ENCODE data around the gene KCTD7. TPM values are rescaled to one million over a fixed set of nuclear protein-coding genes. Genes with fewer than 3 reads are reported as not detected.
A peak's percentile ranks its signal among the peaks of the same experiment; 100 is the strongest.

KCTD7 gene
- total and polyA plus RNA-seq, 2 of the 13 experiments (the other 11 are each of a cell fraction or from before 2014, with no cell fraction given): 7.3 to 13.5 TPM

DNA sequence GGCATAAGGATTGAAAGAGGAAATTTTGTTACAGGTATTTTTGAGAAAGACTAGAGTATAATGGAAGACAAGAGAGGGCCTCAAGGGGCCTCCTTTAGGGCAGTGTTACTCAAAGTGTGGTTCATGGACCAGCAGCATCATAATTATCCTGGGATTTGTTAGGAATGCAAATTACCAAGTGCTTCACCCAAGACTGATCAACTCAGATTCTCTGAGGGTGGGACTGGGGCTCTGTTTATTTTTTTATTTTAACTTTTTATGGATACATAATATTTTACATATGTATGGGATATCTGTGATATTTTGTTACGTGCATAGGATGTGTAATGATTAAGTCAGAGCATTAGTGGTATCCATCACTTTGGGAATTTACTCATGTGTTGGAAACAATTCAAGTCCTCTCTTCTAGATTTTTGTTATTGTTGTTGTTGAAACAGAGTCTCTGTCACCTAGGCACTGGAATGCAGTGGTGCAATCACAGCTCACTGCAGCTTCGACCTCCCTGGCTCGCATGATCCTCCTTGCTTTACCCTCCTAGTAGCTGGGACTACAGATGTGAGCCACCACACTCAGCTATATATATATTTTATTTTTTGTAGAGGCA, 2.2 kb upstream of the KCTD7 start:
- H3K9ac ChIP-seq (ENCODE audit: insufficient read depth, low read depth, low read length): peak overlapping the region; percentile 31
- BruUV-seq (replicated peaks): no TSS peak
- WGBS (ENCODE audit: low lambda C conversion rate): 3% methylated on average over 3 of the region's 3 CpGs
- H4K20me1 ChIP-seq (ENCODE audit: insufficient read depth, low read length): no peaks in the 10 kb centered on the region
- ATAC-seq (no peak), FAIRE-seq (peak; percentile 55), DNase-seq (ENCODE audit: low spot score) (peak; percentile 55)
- H2AFZ ChIP-seq (ENCODE audit: low read length): no peak overlapping the region
- no peaks in the 10 kb centered on the region for H3K27me3 ChIP-seq (ENCODE audit: control insufficient read depth in 1 of 2, insufficient read depth in 2 of 2, low read length in 2 of 2)
- no peak overlapping the region; a peak in 1 of 6 replicates for H3K4me3 ChIP-seq (replicated peaks in 1 of 3; ENCODE audit: insufficient read depth in 1 of 3, low read depth in 2 of 3, low read length in 3 of 3)
- ChIA-PET POLR2A (interaction anchor here (1.4 to 3.5 kb wide), 3 partner anchors 28 to 55 kb away, joined by 8 to 30 read pairs (median 10); no protein-coding TSS in a partner anchor), CTCF (ENCODE audit: low intra/inter-chr PET ratio, low total read pairs) (no interaction called here)
- H3K4me1 ChIP-seq (ENCODE audit: insufficient read depth, low read length): peaks cover 52% of the 10 kb centered on the region
- no peaks in the 10 kb centered on the region for H3K36me3 ChIP-seq (replicated peaks in 1 of 2; ENCODE audit: control insufficient read depth in 1 of 2, insufficient read depth in 2 of 2, low read length in 2 of 2)
- no peaks in the 10 kb centered on the region for H3K9me3 ChIP-seq (ENCODE audit: low read length)
- no peaks in the 10 kb centered on the region for H3K79me2 ChIP-seq (ENCODE audit: insufficient read depth, low read length)
- intact Hi-C loops (cut with micrococcal nuclease; ENCODE audit: unreplicated experiment): loop anchor here (5.0 to 10.0 kb wide), 2 partner anchors 34 to 62 kb away; no protein-coding TSS in a partner anchor
- H3K27ac ChIP-seq (ENCODE audit: extremely low read length, insufficient read depth, low read length): peak overlapping the region; percentile 5
- in situ Hi-C loops (cut with HindIII; ENCODE audit: extremely low pct_ligation_motif_present, low pct_unique_long_range_greater_than_20kb): no loop called here
- H3K4me2 ChIP-seq (ENCODE audit: low read depth, low read length): peak overlapping the region; percentile 92
- TF ChIP-seq SP5 (CRISPR knock-in tag; IDR thresholded peaks at IDR 0.05; ENCODE audit: borderline replicate concordance, low read depth): 0 out of 2 replicates have a peak, but pooled peaks have one; percentile 2
- TF ChIP-seq, protein P1, sequence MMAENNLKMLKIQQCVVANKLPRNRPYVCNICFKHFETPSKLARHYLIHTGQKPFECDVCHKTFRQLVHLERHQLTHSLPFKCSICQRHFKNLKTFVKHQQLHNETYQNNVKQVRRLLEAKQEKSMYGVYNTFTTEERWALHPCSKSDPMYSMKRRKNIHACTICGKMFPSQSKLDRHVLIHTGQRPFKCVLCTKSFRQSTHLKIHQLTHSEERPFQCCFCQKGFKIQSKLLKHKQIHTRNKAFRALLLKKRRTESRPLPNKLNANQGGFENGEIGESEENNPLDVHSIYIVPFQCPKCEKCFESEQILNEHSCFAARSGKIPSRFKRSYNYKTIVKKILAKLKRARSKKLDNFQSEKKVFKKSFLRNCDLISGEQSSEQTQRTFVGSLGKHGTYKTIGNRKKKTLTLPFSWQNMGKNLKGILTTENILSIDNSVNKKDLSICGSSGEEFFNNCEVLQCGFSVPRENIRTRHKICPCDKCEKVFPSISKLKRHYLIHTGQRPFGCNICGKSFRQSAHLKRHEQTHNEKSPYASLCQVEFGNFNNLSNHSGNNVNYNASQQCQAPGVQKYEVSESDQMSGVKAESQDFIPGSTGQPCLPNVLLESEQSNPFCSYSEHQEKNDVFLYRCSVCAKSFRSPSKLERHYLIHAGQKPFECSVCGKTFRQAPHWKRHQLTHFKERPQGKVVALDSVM (CRISPR knock-in tag; IDR thresholded peaks at IDR 0.05): 0 out of 2 replicates have a peak, but pooled peaks have one; percentile 20
- TF ChIP-seq, protein P2, sequence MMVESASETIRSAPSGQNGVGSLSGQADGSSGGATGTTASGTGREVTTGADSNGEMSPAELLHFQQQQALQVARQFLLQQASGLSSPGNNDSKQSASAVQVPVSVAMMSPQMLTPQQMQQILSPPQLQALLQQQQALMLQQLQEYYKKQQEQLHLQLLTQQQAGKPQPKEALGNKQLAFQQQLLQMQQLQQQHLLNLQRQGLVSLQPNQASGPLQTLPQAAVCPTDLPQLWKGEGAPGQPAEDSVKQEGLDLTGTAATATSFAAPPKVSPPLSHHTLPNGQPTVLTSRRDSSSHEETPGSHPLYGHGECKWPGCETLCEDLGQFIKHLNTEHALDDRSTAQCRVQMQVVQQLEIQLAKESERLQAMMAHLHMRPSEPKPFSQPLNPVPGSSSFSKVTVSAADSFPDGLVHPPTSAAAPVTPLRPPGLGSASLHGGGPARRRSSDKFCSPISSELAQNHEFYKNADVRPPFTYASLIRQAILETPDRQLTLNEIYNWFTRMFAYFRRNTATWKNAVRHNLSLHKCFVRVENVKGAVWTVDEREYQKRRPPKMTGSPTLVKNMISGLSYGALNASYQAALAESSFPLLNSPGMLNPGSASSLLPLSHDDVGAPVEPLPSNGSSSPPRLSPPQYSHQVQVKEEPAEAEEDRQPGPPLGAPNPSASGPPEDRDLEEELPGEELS (CRISPR knock-in tag; IDR thresholded peaks at IDR 0.05): 0 out of 2 replicates have a peak, but pooled peaks have one; percentile 10
- no peak for TF ChIP-seq ZNF468 (CRISPR knock-in tag; IDR thresholded peaks at IDR 0.05)
- peak; percentile 78 for TF ChIP-seq TEAD3 (CRISPR knock-in tag; optimal IDR thresholded peaks at IDR 0.05; ENCODE audit: borderline replicate concordance)
- TF ChIP-seq EP300 (IDR thresholded peaks at IDR 0.05; ENCODE audit: low read depth in 2 of 2, low read length in 2 of 2): 0 out of 4 replicates have a peak, but pooled peaks of 1 of the 2 experiments have one; percentile 16
- TF ChIP-seq EP300 (CRISPR knock-in tag; IDR thresholded peaks at IDR 0.05; ENCODE audit: borderline replicate concordance): no peak
- TF ChIP-seq ZNF333 (CRISPR knock-in tag; IDR thresholded peaks at IDR 0.05; ENCODE audit: borderline replicate concordance): no peak
- no peak for TF ChIP-seq SOX13 (IDR thresholded peaks at IDR 0.05)
- peak in 1 of 2 experiments; percentile 26; a peak in 1 of 4 replicates for TF ChIP-seq SOX13 (CRISPR knock-in tag; conservative IDR thresholded peaks at IDR 0.05 in 1 of 2, IDR thresholded peaks at IDR 0.05 in 1 of 2)
- TF ChIP-seq RNF2 (conservative IDR thresholded peaks at IDR 0.05; ENCODE audit: low read depth): 0 out of 2 replicates have a peak, but pooled peaks have one; percentile 30
- no peak for TF ChIP-seq ZNF30 (CRISPR knock-in tag; IDR thresholded peaks at IDR 0.05)
- TF ChIP-seq RFX1 (IDR thresholded peaks at IDR 0.05): peak; percentile 42; the same call in 1 of the 2 replicates
- TF ChIP-seq TGIF2 (CRISPR knock-in tag; IDR thresholded peaks at IDR 0.05): 0 out of 2 replicates have a peak, but pooled peaks have one; percentile 22
- TF ChIP-seq CEBPG (CRISPR knock-in tag; IDR thresholded peaks at IDR 0.05): peak; percentile 68
- peak; percentile 89 for TF ChIP-seq CEBPB (IDR thresholded peaks at IDR 0.05; ENCODE audit: borderline replicate concordance, low read depth, low read length)
- no peak for TF ChIP-seq ELF1 (CRISPR knock-in tag; IDR thresholded peaks at IDR 0.05)
- peak; percentile 20; the same call in 1 of the 2 replicates for TF ChIP-seq SOX5 (CRISPR knock-in tag; IDR thresholded peaks at IDR 0.05; ENCODE audit: borderline replicate concordance)
- TF ChIP-seq, protein P3, sequence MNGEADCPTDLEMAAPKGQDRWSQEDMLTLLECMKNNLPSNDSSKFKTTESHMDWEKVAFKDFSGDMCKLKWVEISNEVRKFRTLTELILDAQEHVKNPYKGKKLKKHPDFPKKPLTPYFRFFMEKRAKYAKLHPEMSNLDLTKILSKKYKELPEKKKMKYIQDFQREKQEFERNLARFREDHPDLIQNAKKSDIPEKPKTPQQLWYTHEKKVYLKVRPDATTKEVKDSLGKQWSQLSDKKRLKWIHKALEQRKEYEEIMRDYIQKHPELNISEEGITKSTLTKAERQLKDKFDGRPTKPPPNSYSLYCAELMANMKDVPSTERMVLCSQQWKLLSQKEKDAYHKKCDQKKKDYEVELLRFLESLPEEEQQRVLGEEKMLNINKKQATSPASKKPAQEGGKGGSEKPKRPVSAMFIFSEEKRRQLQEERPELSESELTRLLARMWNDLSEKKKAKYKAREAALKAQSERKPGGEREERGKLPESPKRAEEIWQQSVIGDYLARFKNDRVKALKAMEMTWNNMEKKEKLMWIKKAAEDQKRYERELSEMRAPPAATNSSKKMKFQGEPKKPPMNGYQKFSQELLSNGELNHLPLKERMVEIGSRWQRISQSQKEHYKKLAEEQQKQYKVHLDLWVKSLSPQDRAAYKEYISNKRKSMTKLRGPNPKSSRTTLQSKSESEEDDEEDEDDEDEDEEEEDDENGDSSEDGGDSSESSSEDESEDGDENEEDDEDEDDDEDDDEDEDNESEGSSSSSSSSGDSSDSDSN (CRISPR knock-in tag; IDR thresholded peaks at IDR 0.05): no peak
- 0 out of 2 replicates have a peak, but pooled peaks have one; percentile 16 for TF ChIP-seq GATAD2A (CRISPR knock-in tag; IDR thresholded peaks at IDR 0.05)

All from HepG2 (cell line).